Embryonic facial prominence (tissue), 1 donor: ENCODE data around the gene EIF4EBP3.

Experiments used
- DNase-seq: peaks from one replicate; pipeline ENCODE4 v3.0.0-alpha.2; 2016; ENCODE audit errors: extremely low spot score

EIF4EBP3 gene

DNA sequence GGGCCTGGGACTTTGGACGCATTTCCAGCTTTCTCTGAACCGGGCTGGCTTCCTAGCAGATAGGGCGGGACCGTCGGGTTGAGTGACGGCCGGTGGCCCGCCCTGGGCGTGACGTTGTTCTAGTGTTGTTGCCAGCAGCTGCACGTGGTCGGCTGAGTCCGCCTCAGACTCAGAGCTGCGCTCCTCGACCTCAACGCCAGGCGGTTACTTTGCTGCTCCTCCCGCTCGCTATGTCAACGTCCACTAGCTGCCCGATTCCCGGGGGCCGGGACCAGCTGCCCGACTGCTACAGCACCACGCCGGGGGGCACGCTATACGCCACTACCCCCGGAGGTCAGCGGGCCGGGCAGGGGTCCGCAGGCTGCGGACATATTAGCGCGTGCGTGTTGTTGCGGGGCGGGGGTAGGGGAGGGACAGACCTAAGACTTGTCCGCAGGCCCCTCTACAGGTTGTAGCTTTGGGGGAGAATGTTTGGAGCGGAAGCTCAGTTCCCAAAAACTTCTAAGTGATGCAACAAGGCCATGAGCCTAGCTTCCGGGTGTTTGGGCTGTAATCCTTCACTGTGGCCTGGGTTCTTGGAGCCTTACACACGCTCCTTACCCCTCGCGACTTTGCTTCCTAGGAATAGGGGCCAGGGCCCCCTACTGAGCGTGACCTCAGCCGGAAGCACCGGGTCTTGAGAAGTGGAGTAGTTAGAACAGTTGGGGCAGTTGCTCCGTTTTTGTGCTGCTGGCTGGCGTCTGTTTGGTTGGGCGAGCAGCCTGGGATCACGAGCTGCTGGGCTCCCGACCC lies at the start of gene EIF4EBP3:
Gene EIF4EBP3 (plus strand): TSS at position 155 of the 792 bp plus-strand sequence. CDS start 76 bp downstream, at position 231.
- DNase-seq, result peak; percentile 86

DNA sequence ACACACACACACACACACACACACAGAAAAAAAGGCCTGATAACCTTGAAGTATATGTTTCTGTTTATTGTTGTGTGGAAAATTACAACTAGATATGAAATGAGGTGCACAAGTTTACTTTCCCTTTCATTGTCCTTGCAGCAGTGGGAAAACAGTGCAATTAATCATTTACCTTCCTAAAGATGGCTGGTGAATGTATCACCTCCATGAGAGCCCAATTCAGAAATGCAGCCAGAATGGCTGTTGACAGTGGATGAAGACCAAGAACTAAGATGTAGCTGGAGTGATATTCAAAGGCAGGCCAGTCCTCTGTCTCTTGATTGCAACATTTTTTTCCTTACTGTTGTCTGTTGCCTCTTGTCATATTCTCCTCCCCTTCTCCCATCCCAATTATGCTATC lies 49.6 kb upstream of the EIF4EBP3 start:
- DNase-seq, result no peak

DNA sequence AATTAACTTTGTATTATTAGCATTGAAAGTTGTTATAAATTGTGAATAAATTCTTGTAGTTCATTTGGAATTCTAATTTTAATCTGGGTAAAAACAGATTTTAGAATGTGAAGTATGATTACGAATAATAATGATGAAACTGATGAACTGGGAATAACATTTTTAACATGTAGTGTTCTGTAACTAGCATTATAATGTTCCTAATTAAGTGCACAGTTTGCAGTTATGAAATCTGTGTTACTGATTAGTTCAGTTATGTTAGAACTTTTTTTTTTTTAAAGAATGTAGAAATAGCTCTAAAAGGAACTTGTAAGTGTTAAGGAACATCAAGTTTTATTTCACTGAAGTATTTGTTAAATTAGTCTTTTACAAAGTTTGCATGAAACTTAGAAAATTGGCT lies 48.9 kb upstream of the EIF4EBP3 start:
- DNase-seq, result no peak

DNA sequence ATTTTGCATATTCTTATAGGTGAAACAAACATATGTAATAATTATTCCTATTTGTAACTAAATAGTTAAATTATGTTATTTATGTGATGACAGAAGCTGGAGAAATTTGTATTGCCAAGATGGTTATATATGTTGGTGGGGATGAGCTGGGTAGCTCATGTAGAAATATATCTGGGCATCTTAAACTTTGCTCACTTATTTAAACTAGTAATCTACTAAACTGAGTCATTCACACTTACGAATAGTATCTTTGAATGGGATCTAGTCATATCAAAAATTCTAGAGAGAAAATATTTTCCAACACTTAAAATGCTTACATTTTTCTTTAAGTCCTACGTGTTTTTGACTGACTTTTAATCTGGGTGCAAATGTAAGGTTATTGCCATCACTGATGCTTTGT lies 44.6 kb upstream of the EIF4EBP3 start:
- no peak for DNase-seq

DNA sequence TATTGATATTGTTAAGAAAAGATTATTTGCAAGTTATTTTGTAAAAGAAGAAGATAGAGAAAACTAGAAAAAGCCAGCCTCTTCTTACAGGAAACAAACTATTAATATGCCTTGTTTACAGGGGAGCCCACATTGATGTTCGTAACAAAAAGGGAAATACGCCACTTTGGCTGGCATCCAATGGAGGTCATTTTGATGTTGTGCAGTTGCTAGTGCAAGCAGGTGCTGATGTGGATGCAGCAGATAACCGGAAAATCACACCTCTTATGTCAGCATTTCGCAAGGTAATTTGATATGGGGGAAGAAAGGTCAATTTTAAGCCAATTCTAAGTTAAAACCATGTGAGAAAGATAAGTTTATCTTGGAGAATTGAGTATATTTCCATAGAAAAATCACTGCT lies 37.6 kb upstream of the EIF4EBP3 start:
- no peak for DNase-seq

DNA sequence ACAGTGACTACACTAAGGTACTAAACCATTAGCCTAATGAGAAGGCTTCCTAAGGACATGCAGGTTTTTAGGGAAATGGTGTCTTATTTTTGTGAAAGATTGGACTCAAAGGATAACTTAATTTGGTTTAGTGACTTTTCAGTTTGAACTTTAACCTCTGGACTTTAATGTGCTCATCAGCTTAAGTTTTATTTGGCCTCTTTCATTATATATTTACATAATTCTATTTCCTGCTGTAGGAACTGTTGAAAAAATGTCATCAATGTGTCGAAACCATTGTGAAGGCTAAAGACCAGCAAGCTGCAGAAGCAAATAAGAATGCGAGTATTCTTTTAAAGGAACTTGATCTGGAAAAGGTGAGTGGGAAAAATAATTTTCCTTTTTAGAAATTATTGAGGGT lies 34.3 kb upstream of the EIF4EBP3 start:
- no peak for DNase-seq

DNA sequence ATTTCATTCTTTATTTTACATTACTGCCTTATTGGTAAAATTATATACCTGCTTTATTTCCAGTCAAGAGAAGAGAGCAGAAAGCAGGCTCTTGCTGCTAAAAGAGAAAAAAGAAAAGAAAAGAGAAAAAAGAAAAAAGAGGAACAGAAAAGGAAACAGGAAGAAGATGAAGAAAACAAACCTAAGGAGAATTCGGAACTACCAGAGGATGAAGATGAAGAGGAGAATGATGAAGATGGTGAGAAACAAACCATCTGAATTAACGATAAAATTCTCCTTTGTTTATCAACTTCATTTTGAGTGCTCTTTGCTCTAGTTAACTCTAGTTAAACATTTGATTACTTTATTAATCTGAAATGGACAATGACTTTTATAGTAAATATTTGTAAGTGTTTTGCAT lies 23.5 kb upstream of the EIF4EBP3 start:
- DNase-seq, result no peak

DNA sequence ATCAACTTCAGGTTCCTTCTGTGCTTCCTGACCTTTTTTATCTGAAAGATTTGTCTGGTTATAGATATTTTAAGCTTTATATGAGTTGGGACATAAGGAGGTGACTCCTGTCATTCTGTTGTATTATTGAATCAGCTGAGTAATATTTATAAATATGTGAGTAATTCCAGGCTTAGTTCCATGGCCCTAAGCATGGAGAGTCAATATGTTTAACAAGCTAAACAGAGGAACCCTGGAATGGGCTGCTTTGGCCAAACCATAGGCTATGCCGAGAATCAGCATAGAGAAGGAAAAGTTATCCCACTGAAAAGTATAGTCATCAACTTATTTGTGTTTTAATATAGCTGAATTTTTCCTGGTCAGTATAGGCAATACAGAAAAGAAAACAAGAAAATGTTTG lies 7.2 kb upstream of the EIF4EBP3 start:
- DNase-seq, result no peak

DNA sequence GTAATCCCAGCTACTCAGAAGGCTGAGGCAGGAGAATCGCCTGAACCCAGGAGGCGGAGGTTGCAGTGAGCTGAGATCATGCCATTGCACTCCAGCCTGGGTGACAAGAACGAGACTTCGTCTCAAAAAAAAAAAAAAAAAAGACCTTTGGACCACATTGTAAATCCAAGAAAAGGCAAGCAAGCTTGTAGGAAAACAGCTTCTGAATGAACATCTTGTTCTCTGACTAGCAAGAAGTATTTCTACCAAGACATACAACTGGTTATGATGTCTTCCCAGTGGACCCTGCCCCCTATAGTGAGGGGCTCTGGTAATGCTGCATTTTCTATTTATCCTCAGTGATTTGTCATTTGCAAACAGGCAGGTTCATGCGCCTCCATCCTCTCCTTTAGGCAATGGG lies 4.5 kb upstream of the EIF4EBP3 start:
- no peak for DNase-seq

DNA sequence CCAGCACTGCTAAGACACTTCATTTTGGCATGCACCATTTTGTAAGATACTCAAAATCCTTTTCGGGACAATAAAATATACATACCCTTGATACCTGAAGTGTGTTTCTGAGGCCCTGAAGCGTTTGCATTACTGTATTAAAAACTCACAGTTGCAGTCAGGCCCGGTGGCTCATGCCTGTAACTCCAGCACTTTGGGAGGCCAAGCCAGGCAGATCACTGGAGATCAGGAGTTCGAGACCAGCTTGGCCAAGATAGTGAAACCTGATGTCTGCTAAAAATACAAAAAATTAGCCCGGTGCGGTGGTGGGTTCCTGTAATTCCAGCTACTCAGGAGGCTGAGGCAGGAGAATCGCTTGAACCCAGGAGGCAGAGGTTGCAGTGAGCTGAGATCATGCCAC lies 2.5 kb upstream of the EIF4EBP3 start:
- DNase-seq, result no peak

DNA sequence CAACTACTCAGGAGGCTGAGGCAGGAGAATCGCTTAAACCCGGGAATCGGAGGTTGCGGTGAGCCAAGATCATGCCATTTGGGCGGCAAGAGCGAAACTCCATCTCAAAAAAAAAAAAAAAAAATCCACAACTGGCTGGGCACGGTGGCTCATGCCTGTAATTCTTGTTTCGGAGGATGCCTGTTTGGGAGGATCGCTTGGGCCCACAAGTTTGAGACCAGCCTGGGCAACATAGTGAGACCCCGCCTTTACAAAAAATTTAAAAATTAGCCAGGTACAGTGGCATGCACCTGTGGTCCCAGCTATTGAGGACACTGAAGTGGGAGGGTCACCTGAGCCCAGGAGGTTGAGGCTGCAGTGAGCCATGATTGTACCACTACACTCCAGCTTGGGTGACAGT lies 1.9 kb upstream of the EIF4EBP3 start:
- DNase-seq, result no peak

DNA sequence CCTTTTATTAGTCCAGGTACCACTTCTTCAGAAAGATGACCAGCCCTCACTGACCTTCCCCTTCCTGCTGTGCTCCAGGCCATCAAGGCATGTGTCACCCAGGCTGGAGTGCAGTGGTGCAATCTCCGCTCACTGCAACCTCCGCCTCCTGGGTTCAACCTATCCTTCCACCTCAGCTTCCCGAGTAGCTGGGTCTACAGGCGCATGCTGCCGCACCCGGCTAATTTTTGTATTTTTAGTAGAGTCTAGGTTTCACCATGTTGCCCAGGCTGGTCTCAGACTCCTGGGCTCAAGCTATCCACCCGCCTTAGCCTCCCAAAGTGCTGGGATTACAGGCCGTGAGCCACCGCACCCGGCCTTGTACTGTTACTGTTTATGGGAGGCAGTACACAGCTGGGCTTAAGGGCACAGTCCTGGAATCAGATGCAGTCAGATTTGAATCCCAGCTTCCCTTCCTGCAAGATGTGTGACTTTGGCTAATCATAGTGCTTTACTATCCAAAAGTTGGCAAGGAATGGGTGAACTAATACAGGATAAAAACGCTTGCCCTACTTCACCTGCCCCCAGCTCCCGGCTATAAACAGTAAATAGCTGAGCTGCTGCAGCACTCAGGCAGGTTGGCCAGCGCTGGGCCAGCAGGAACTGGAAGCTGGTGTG lies 483 bp upstream of the EIF4EBP3 start:
- no peak for DNase-seq

DNA sequence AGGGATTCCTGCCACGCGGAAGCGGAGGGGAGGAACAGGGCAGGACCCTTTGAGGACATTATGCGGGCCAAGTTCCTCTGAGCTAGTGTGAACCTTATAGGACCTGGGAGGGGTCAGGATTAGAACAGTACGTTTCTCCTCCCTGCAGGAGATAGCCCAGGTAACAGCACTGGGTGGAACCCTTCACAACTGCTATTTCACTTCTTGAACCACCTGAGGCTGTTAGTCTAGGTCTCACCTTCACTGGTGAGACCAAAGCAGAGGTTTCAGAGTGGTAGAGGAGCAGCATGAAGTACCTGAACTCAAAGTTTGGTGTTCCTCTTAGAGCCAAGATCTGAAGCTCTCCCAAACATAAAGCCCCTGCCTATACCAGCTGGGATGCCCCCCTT lies 832 bp downstream of the EIF4EBP3 start:
- no peak for DNase-seq

DNA sequence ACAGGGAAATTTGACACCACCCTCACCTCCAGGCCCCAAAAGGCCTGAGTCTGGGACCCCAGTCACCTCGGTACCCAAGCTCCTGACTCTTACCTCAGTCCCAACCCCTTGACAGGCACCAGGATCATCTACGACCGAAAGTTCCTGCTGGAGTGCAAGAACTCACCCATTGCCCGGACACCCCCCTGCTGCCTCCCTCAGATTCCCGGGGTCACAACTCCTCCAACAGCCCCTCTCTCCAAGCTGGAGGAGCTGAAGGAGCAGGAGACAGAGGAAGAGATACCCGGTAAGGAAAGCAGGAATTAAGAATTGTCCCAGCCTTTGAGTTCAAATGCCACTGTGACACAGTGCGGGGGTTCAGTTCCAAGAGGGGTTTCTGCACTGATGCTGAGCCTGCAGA lies 1.3 kb downstream of the EIF4EBP3 start:
- DNase-seq, result no peak

DNA sequence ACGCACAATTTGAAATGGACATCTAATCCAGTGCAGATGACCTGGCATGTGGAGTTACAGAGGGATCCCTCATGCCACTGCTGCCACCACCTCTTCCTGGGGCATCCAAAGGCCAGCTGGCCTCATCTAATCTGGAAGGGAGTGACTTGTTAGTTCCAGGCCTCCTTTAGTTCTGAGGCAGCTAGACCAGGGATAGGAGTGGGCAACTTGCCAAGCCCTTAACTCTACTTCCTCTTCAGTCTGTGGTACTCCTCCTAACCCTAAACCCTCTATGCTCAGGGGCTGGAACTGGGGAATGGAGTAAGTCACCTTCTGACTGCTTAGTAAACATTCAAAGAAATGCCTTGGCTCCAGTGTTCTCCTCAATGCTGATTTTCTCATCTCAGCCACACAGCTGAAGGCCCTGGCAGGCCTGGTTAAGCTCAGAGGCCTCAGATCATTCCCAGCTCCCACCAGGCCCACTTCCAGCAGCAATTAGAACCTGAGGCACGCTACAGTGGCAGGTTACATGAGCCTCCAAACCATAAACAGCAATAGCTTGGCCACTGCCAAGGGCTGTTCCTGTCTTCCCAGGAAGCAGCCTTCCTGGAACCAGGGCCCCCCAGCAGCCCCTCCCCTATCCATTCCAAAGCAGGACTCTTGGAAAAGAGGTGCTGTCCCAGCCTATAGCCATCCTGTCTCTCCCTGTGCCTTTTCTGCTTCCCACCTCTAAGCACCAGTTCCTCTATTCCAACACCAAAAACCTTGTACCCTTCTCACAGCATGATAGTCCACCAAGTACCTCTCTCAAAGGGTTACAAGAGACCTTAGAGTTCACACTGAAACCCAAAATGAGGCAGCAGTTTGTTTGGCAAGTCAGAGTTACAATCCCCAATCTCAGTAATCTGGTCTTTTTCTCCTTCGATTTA lies 2.0 kb downstream of the EIF4EBP3 start:
- no peak for DNase-seq

DNA sequence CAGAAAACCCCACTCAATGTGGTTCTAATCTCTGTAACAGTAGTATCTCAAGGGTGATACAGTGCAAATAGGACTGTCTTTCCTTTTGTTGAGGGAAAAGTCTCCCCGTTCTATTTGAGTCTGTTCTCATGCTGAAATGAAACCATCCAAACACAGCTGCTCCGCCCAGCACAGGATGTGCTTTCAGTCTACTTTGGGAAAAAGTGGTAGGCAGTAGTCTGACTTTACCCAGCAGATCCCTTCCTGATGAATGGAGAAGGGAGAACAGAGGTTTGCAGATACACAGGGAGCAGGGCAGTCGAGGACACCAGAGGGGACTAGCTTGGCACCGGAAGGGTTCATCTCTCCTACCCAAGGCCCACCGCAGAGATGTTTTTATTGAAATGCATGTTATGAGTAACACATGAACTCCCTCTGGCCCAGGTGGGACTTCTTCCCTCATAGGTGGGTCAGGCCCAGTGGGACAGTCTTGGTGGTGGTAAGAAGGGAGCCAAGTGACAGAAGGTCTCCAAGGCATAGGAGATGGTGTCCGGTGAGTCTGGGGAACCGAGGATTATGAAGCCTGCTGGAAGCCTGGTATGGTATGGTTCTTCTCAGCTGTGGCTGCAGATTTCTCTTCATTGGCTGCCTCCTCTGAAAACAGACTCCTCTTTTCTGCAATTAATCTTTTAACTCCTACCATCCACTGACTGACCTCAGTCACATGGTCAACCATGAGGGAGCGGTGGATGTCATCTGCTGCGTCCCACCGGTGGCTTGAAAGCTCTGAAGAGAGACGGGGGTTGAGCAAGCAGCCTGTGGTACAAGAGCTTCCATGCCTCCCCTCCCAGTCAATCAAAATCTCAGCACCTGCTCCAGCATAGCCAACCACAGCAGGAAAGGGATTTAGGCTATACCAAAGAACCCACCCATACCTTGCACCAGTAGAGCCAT lies 3.0 kb downstream of the EIF4EBP3 start:
- no peak for DNase-seq

DNA sequence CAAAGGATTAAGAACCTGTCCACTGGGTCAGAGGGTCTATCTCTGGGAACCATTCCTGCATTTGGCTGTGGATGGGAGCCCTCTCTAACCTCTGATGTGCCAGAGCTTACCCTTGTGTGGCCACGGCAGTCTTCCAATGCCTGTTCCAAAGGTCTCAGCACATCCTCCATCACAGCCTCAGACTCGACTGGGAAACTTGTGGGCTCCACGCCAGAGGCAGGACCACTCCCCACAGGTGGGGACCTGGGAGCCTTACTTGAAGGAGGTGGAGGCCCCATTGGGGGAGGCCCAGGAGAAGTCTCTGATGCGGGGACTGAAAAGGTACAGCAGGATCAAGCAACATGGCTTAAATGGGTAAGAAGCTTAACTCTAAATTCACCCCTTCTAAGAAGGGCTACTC lies 4.4 kb downstream of the EIF4EBP3 start:
- no peak for DNase-seq

DNA sequence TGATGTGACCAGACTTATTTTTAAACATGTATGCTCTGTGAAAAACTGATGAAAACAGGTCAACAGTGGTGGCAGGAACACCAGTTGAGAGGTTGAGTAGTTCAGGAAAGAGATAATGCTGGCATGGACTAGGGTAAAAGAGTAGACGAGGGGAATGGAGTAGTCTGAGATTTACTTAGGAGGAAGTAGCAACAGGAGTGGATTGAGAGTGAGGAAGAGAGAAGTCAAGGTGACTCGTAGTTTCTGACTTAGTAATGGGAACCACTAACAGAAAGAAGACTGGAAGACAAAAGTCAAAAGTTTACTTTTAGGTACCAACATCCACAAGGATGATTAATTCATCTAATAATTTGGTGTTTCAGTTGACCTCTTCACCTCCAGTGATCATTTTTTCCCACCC lies 6.2 kb downstream of the EIF4EBP3 start:
- DNase-seq, result no peak

DNA sequence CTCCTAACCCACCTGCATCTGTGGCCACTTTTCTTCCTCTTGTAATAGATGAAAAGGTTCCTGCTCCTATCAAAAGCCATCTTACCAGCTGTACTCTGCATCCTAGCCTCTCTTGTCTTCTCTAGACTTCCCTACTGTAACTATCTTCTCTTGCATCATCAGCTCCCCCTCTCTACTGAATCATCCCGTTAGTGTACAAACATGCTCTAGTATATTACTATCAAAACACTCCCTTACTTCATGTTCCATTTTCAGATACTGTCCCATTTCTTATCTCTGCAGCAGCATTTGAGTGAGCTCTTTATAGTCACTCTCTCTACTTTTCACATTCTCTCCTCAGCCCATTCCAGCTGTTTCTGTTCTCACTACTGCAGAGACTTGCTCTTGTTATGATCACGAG lies 7.0 kb downstream of the EIF4EBP3 start:
- no peak for DNase-seq

DNA sequence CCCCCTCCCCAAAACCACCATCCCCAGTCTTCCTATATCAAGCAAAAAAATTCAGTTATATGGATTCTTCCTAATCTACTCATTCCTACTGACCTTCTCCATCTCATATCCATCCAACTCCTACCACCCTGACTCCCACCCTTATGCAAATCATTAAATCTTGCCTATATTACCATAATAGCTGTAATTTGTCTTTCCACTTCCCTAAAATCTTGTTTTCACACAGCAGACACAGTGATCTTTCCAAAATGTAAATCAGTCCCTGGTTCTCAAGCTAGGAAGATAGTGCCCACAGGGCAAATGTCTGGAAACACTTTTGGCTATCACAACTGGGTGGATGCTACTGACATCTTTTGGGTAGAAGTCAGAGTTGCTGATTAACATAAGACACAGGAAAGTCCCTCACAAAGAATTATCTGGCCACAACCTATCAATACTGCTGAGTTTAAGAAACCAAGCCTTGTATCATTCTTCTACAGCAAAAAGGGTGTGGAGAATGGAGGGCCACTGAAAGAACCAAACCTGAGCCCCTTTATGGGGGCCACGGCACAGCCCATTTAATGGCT lies 8.4 kb downstream of the EIF4EBP3 start:
- DNase-seq, result no peak

DNA sequence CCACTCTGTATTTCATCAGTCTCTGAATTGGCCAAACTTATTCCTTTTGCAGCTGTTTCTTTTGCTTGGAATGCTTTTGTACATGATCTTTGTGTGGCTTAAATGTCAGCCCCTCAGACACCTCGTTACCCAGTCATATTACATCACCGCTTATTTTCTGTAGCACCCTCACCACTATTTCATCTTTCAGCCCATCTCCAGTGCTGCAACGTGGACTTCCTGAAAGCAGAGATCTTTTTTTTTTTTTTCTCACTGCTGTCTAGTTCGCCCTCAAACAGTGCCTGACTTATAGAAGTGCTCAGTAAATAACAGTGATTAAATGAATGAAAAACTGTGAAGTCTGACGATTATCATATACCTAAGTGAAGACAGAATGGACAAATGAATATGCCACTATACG lies 9.0 kb downstream of the EIF4EBP3 start:
- DNase-seq, result no peak
